ENCODE measurements around the gene CCNJ.

Gene CCNJ

DNA sequence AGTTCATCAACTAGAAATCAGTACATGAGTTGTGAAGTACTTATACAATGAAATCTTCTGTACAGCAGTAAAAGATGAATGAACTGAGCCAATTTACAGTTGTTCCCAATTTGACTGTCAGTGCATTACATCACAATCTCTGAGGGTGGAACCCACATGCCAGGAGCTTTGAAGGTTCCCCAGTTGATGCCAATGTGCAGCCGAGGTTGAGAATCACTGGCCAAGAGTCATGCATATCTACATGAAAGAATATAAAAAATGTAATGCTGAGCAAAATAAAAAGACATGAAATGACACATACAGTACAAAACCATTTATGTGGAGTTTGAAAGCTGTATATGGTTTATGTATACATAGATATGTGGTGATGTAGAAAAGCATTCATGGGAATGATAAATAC is 22.1 kb upstream of the CCNJ start:
- no peak for DNase-seq (ENCODE audit: low read depth)
- H3K4me3 ChIP-seq (ENCODE audit: low read depth, low read length), result no peak overlapping the region
- TF ChIP-seq, protein P1, sequence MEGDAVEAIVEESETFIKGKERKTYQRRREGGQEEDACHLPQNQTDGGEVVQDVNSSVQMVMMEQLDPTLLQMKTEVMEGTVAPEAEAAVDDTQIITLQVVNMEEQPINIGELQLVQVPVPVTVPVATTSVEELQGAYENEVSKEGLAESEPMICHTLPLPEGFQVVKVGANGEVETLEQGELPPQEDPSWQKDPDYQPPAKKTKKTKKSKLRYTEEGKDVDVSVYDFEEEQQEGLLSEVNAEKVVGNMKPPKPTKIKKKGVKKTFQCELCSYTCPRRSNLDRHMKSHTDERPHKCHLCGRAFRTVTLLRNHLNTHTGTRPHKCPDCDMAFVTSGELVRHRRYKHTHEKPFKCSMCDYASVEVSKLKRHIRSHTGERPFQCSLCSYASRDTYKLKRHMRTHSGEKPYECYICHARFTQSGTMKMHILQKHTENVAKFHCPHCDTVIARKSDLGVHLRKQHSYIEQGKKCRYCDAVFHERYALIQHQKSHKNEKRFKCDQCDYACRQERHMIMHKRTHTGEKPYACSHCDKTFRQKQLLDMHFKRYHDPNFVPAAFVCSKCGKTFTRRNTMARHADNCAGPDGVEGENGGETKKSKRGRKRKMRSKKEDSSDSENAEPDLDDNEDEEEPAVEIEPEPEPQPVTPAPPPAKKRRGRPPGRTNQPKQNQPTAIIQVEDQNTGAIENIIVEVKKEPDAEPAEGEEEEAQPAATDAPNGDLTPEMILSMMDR (IDR thresholded peaks at IDR 0.05; ENCODE audit: insufficient read depth, low read depth, low read length, missing control alignments), result no peak

- DNase-seq (ENCODE audit: low read depth), result no peak
- TF ChIP-seq, protein P1 (IDR thresholded peaks at IDR 0.05; ENCODE audit: insufficient read depth, low read depth, low read length, missing control alignments), result no peak
- no peak overlapping the region for H3K4me3 ChIP-seq (ENCODE audit: low read depth, low read length)
Observed at GRCh38 chr10:96022739-96023138, 20.6 kb upstream of the CCNJ start.

- TF ChIP-seq, protein P1 (IDR thresholded peaks at IDR 0.05; ENCODE audit: insufficient read depth, low read depth, low read length, missing control alignments), result no peak
- no peak for DNase-seq (ENCODE audit: low read depth)
Observed at GRCh38 chr10:96023168-96023567, 20.2 kb upstream of the CCNJ start.

DNA sequence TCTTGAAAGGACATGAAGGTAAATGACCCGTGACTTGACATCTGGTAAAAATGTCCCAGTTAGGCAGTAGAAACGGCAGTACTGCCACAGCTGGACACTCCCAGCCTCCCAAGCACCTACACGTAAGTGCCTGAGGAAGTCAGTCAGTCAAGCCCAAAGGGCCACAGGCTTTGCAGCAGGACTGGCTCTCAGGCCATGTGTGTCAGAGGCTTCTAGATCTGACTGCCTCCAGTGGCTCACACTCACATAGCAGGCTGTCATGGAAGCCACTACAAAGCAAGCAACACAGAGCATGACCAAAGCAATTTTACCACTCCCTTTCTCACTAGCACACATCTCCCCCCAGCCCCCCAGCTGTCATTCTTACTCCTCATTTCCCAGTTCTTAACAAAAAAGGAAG is 17.8 kb upstream of the CCNJ start:
- H3K4me3 ChIP-seq (ENCODE audit: low read depth, low read length), result no peak overlapping the region
- peak; percentile 63 for DNase-seq (ENCODE audit: low read depth)

More at GRCh38 chr10:96023168-96023567, 20.2 kb upstream of the CCNJ start:
- no peak overlapping the region for H3K4me3 ChIP-seq (ENCODE audit: low read depth, low read length)

DNA sequence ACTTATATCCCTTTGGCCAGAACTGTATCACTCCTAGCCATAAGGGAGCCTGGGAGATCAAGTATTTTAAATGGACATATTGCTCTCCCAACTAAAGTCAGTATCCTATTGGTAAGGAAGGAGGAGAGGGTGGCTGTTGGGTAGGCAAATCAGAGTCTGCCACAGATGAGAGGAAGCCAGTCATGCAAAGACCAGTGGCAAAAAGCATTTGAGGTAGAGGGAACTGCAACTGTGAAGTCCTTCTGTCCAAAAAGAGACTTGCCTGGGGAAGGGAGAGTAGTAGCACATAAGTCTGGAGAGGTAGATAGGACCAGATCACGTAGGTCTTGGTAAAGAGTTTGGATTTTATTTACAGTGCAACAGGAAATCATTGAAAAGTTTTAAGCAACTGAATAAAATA is 8.8 kb upstream of the CCNJ start:
- TF ChIP-seq, protein P1 (IDR thresholded peaks at IDR 0.05; ENCODE audit: insufficient read depth, low read depth, low read length, missing control alignments), result no peak
- no peak overlapping the region for H3K4me3 ChIP-seq (ENCODE audit: low read depth, low read length)

More for the DNA sequence above, 17.8 kb upstream of the CCNJ start:
- TF ChIP-seq, protein P1 (IDR thresholded peaks at IDR 0.05; ENCODE audit: insufficient read depth, low read depth, low read length, missing control alignments), result peak; percentile 46

DNA sequence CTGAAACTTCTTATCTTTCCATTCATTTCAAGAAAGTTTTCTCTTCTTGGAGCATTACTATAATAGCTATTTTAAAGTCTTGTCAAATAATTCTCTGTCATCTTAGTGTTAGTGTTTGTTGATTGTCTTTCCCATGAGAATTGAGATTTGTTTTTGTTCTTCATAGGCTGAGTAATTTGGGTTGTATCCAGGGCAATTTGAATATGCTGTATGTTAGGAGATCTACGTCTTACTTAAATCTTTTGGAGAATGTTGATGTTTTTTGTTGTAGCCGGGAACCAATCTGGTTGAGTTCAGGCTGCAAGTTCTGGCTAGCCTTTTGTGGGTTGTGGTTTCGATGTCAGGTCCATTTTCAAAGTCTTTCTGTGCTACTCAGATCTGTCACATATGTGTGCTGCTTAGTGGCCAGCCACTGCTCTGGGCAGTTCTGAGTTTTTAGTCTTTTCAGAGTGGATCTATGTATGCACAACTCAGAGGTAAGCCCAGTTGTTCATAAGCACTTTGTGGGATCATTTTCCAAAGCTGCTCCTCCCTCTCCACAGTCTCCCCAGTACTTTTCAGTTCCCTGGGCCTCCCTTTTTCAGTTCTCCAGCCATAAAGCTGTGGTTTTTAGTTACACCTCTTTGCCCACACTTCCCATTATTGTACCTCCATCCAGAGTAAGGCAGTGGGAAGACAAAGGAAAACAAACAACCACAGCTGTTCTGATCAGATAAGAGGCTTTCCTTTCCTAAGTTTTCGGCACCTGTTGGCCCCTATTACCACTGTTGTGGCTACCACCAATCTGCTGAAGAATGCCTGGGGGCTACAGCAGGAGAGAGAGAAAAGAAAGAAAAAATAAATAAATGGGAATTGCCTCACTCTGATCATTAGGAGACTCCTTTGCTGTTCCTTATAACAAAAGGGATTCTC is 4.7 kb upstream of the CCNJ start:
- H3K4me3 ChIP-seq (ENCODE audit: low read depth, low read length), result no peak overlapping the region
- peak; percentile 9 for DNase-seq (ENCODE audit: low read depth)
- TF ChIP-seq, protein P1 (IDR thresholded peaks at IDR 0.05; ENCODE audit: insufficient read depth, low read depth, low read length, missing control alignments), result no peak

More for the DNA sequence above, 8.8 kb upstream of the CCNJ start:
- no peak for DNase-seq (ENCODE audit: low read depth)

All from GM12865 (cell line).